AG08395 (cell line): ENCODE results near the gene CAMKMT.
"Not testable (repeated sequence)": the region's sequence is repeated elsewhere in the genome, so short reads cannot be mapped to it uniquely, and the experiment has no call there.

Source experiments
- DNase-seq: peaks from one replicate; pipeline ENCODE4 v3.0.0; 2012; ENCODE audit warnings: mixed read lengths, low spot score

The CAMKMT gene

GRCh38 chr2:44360749-44361329 is 908 bp upstream of the CAMKMT start:
- DNase-seq, result peak; percentile 17

- DNase-seq, result peak; percentile 53
These were observed 664 bp downstream of the CAMKMT start for GRCh38 chr2:44362207-44363015.

DNA sequence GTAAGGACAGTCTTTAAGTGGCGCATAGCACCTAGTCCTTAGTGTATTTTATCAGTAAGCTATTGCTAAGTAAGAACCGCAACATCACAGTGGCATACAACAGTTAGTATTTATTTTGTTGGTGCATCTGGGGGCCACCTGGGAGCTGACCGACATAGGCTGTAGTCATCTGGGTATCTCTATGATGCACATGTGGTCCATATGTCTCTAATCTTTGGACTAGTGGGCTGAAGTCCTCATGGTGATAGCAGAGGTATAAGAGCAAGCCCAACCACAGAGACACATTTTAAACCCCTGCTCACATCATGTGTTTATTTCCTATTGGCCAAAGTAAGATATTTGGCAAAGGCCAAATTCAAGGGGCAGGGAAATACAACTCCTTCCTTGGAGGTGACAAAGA is 2.9 kb downstream of the CAMKMT start:
- no peak for DNase-seq

DNA sequence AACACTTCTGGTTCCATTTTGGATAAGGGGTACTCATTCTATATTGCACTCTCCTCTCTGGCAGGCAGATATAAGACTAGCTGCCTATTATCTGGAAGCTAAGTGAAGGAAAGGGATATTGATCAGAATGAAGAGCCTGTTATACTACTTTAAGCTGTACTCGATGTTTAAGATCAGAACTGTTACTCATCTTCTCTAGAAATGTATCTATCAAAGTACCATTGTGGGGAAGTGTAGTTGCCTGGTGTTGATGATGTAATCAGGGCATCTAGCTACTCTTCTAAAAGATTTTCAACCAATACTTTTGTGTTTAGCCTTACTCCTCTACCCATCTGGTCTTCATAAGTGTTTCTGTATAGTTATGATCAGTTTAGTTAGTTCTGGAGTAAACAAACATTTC is 5.8 kb downstream of the CAMKMT start:
- DNase-seq, result no peak

DNA sequence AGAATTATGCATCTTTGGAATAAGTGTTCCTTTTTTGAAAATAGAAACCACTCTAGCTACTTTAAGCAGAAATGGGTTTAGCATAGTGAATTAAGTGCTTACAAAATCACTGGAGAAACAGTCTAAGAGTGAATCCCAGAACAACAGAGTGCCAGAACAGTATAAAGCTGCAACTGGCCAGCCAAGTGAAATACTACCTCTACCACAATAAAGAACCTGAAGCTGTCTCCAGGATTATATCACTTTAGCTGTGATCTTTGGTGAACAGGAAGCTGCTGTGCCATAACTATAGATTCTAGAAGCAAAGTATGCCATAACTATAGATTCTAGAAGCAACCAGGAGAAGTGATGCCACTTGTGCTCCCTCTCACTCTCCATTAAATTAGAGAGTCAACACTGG is 7.6 kb downstream of the CAMKMT start:
- DNase-seq, result no peak

- DNase-seq, result no peak
These were observed 9.7 kb downstream of the CAMKMT start for GRCh38 chr2:44371445-44371844.

GRCh38 chr2:44372246-44372645 is 10.5 kb downstream of the CAMKMT start:
- no peak for DNase-seq

- no peak for DNase-seq
These were observed 15.7 kb downstream of the CAMKMT start for GRCh38 chr2:44377486-44377885.

DNA sequence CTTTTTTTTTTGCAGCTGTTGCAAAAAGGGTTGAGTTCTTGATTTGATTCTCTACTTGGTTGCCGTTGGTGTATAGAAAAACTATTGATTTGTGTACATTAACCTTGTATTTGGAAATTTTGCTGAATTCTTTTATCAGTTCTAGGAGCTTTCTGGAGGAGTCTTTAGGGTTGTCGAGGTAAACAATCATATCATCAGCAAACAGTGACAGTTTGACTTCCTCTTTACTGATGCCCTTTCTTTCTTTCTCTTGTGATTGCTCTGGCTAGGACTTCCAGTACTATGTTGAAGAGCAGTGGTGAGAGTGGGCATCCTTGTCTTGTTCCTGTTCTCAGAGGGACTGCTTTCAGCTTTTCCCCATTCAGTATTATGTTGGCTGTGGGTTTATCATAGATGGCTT is 23.5 kb downstream of the CAMKMT start:
- not testable (repeated sequence) for DNase-seq

GRCh38 chr2:44388877-44389276 is 27.1 kb downstream of the CAMKMT start:
- no peak for DNase-seq

GRCh38 chr2:44389895-44390294 is 28.1 kb downstream of the CAMKMT start:
- DNase-seq, result no peak

DNA sequence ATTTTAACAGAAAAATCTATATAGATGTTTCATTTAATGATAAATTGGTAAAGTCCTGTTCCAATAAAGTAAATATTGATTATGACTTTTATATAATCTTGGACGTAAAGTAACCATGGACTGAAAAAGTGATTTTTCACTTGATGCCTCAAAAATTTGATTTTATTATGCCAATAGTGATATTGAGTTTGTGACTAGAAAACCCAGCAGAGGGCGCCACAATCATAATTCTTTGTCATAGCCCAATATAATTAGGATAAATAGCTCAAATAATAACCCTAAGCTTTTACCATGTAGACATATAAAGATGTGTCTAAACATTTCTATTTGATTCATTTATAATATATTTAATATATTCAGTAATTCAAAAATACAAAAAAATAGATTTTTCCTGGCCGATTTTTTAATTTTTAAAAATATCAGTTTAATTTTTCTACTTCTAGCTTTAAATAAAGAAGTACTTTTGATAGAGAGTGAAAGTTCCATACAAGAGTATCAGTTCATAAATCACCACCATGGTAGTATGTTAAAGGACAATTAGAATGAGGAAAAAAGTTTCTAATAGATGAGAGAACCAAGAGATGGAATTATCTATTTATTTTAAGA is 30.7 kb downstream of the CAMKMT start:
- DNase-seq, result peak; percentile 21

- peak; percentile 5 for DNase-seq
These were observed 35.9 kb downstream of the CAMKMT start for GRCh38 chr2:44397447-44398175.

DNA sequence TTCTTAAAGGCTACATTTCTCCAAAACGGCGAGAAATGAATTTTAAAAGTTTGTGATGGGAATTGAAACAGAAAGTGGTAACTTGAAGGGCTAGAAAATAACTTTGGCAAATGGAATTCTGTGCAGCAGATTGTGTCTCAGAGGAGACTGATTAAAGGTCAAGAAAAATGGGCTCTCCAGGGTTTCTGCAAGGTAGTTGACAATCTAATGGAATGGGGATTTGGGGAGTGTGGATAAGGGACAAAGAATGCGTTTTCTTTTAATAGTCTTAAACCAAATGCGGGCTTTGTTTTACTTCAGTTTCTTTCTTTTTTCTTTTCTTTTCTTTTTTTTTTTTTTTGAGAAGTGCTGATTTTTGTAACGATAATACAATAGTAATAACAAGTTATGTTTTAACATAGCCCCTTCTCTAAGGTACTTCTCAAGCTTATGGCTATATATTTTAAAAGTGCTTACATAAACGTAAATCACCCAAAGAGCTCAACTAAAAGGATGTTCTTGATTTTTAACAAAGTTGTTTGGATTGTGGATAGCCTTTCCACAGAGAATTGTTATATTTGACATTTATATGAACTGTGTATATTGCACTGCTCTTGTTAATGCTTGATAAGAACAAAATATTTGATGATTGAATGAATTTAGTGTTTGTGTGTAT is 36.6 kb downstream of the CAMKMT start:
- DNase-seq, result no peak

DNA sequence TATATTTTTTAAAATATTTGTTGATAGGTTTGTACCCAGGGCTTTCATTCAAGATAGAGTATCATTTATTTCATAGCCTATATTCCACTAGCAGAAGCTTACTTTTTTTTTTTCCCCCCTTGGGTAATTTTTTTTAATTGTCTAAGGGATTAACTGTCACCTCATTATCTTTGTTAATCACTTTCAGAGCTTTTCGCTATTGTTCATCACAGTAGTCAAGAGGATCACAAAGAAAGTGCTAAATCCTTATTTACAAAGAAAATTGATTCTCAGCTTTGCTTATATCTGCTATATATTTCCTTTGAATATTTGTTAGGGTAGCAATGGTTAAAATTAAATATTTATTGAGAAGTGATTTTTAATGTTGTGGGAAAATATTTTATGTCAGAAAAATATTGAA is 59.0 kb downstream of the CAMKMT start:
- no peak for DNase-seq

DNA sequence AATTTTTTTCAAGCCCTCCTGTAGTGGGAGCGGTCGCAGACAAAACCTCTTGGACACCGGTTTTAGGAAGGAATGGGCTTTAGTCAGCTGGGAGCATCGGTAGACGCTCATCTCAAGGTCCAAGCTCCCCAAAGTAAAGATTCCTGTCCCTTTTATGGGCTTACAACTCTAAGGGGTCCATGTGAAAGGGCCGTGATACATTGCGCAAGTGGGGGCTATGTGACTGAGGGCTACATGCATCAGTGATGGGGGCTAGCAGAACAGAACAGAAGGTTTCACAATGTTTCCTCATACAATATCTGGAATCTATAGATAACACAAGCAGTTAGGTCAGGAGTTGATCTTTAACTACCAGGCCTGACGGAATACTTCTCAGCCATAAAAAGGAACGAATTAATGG is 62.5 kb downstream of the CAMKMT start:
- DNase-seq, result no peak

DNA sequence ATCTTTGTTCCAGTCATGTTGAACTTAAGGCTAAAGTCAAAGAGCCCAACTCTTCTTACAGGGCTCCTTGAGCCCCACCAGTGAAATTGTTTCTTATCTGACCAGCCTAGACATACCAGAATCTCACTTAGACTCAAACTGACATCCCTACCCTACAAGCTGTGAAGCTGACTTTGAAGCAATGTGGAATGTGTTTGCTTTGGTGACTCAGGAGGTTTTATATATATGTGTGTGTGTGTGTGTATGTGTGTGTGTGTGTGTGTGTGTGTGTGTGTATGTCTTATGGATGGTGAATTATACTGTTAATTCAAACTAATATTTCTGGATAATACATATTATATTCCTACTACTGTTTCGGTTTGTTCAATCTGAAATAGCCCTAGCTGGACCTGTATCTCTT is 67.3 kb downstream of the CAMKMT start:
- DNase-seq, result no peak

GRCh38 chr2:44430342-44430741 is 68.6 kb downstream of the CAMKMT start:
- DNase-seq, result no peak

GRCh38 chr2:44433895-44434294 is 72.1 kb downstream of the CAMKMT start:
- DNase-seq, result no peak

DNA sequence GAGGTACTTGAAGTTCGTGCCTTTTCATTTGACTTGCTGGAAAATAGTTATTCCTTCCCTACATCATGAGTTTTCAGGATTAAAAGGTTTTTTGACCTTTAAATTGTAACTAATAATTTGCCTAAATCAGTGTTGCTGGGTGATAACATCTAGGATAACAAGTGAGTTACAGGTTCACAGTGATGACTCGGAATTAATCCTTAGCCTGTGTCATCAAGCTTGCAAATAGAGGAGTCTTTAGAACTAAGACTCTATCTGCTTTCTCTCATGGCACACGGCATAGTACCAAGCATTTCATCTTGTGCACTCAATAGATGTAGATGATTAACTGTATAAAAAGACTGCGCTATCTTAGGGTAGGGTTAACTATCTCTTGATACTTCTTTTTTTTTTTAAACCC is 79.5 kb downstream of the CAMKMT start:
- peak; percentile 5 for DNase-seq

GRCh38 chr2:44442019-44442418 is 80.3 kb downstream of the CAMKMT start:
- DNase-seq, result no peak

DNA sequence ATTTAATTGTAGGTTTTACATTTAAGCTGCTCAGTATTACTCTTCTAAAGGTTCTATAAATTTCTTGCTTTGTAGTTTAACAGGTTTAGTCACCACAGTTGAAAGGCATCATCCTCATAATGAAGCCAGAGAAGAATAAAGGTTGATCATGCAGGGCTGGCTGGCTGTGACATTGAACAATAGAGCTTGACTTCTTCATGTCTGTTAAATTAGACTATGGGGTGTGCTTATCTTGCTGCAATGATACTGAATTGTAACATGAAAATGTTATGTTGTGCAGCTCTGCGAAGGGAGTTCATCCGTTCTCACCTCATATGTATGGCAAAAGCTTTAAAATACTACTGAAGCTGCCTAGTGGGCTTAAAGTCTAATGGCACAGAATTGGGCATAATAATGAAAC is 81.8 kb downstream of the CAMKMT start:
- no peak for DNase-seq
